NCI-H524 treated with DMSO at 0.1 percent for 48 hours (cell line): ENCODE data around the gene BICDL2.

Experiments
- DNase-seq: peaks from one replicate; lab custom pipeline; 2025; lab: John Stamatoyannopoulos, UW

The BICDL2 gene

DNA sequence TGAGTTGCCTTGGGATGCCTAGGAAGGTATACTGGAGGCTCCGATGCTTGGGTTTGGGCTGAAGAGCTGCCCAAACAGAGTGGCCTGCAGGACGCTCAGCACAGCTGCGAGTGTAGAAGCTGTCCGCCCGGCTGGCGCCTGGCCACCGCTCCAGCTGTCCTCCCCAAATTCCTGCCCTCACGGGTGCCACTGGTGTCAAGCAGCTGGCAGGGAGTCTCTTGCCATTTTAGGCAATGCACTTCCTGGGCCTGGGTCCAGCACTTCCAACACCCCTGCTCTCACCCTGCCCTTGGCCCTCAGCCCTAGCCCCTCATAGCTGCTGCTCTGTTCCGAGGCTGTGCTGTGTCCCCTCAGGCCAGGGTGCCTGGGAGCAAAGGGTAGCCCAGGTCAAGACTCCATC, 51.3 kb downstream of the BICDL2 start:
- DNase-seq, result no peak

GRCh38 chr16:2983706-2984136, 53.0 kb downstream of the BICDL2 start:
- no peak for DNase-seq

DNA sequence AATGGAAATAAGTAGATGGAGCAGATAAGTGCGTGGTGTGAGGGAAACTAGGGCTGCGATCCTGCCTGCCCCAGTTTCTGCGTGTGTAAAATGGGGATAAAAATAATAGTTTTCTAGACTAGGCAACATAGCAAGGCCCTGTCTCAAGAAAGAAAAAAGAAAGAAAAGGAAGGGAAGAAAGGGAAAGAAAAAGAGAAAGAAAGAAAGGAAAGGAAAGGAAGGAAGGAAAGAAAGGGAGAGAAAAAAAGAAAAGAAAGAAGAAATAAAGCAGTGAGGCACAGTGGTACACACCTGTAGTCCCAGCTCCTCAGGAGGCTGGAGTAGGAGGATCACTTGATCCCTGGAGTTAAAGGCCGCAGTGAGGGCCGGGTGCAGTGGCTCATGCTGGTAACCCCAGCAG, 54.3 kb downstream of the BICDL2 start:
- DNase-seq, result no peak

DNA sequence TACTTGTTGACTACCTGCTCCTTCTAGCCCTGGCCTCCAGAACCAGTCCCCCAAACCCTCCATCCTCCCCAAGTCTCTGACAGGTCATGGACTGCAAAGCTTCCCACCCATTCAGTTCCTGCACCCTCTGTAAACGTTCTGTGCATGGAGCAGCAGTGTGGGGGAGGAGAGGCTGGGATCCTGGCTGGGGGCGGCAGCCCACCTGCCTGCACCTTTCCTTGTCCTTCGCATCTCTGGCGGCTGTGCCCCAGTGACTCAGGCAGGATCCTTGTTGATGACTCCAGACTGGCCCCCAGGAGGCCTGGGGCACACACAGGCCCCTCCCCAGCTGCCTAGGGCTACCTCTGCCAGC, 54.9 kb downstream of the BICDL2 start:
- no peak for DNase-seq

DNA sequence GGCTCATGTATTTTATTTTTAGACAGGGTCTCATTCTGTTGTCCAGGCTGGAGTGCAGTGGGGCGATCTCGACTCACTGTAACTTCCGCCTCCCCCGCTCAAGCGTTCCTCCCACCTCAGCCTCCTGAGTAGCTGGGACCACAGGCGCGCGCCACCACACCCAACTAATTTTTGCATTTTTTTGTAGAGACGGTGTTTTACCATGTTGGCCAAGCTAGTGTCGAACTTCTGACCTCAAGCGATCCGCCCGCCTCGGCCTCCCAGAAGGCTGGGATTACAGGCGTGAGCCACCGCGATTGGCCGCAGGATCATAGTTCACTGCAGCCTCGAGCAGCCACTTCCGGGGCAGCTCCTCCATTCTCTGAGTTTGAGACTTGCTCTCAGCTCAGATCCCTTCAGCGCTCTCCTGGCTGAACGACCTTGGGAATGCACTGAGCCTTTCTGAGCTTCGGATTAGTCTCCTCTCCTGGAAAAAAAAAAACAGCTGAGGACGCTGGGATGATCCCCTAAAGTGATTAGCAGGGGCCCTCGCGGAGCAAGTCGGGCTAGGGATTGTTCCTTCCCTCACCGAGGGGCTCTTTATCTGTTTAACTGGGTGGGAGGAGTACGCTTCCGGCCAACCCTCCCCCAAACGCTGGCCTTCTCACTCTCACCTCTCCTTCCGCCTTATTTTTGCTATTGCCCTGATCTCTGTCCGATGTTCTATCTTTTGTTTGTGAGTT, 55.4 kb downstream of the BICDL2 start:
- DNase-seq, result no peak

DNA sequence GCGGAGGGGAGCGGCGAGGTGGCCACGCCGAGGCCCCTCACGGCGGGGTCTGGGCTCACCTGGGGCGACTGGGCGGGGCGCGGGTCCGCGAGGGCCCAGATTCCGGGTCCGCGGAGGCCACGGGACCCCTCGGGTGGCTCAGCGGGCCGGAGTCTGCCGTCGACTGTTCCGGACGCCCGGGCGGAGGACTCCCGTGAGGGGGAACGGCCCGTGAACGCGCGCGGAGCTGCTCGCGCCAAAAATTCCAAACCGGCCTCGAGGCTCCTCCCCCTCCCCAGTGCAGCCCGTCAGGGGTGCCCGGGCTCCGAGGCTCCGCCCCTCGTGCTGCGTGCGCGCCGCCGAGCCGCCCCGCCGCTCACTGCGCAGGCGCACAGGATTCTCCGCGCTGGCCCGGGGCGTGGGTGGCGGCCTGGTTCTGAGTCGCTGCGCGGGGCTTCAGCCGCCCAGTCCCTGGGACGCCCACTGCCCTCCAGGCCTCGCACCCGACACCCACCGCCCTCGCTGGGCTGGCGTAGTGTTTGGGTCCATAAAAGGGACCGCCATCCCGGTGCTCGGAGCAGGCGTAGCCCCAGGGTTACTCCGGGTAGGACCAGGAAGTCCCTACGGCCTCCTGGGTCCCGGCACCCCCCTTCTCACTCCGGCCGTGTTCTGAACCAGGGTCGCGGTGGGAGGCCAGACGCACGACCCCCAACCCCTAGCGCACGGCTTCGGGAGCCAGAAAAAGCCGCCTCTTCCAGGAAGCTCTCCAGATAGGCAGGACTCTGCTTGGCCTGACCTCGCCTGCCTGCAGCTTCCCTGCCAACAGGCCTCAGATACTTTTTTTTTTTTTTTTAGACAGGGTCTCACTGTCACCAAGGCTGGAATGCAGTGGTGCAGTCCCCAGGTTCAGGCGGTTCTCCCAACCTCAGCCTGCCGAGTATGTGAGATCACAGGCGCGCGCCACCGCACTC, 56.2 kb downstream of the BICDL2 start, which contains the start of gene PKMYT1:
Gene PKMYT1, minus strand, starts transcription at position 220 of the 950 bp plus-strand sequence. CDS start 789 bp downstream, outside the sequence.
- no peak for DNase-seq

- no peak for DNase-seq
Measured at GRCh38 chr16:2979669-2980226, 57.0 kb downstream of the BICDL2 start.
